GM18508 (cell line): Measurements from ENCODE around the gene KRT3.

Experiments used
- ATAC-seq: cut with Tn5 transposase; IDR thresholded peaks from one replicate; pipeline ENCODE4 v1.9.1; 2021; ENCODE audit warnings: moderate number of reproducible peaks; ENCODE audit not compliant: insufficient read depth, unreplicated experiment

Gene KRT3

GRCh38 chr12:52787324-52788191 lies 8.4 kb downstream of the KRT3 start:
- no peak for ATAC-seq

- ATAC-seq = no peak
Measured at GRCh38 chr12:52784909-52785308, 11.0 kb downstream of the KRT3 start.

GRCh38 chr12:52783563-52784316 lies 12.2 kb downstream of the KRT3 start:
- no peak for ATAC-seq

- no peak for ATAC-seq
Measured at GRCh38 chr12:52782502-52782901, 13.4 kb downstream of the KRT3 start.

- no peak for ATAC-seq
Measured at GRCh38 chr12:52781399-52782082, 14.4 kb downstream of the KRT3 start.

- ATAC-seq = no peak
Measured at GRCh38 chr12:52779914-52780313, 16.0 kb downstream of the KRT3 start.

GRCh38 chr12:52778833-52779232 lies 17.1 kb downstream of the KRT3 start:
- no peak for ATAC-seq

- no peak for ATAC-seq
Measured at GRCh38 chr12:52777566-52777965, 18.4 kb downstream of the KRT3 start.

- no peak for ATAC-seq
Measured at GRCh38 chr12:52776913-52777395, 19.0 kb downstream of the KRT3 start, which contains the start of gene KRT76. Gene KRT76, minus strand, starts transcription at chr12:52777345. Its CDS starts 54 bp downstream, at chr12:52777291.

- no peak for ATAC-seq
Measured at GRCh38 chr12:52776435-52776834, 19.5 kb downstream of the KRT3 start.

- ATAC-seq = no peak
Measured at GRCh38 chr12:52774629-52775250, 21.2 kb downstream of the KRT3 start.

- no peak for ATAC-seq
Measured at GRCh38 chr12:52772772-52773171, 23.1 kb downstream of the KRT3 start.

- no peak for ATAC-seq
Measured at GRCh38 chr12:52772188-52772587, 23.7 kb downstream of the KRT3 start.

- no peak for ATAC-seq
Measured at GRCh38 chr12:52771505-52771904, 24.4 kb downstream of the KRT3 start.

- ATAC-seq = no peak
Measured at GRCh38 chr12:52771088-52771487, 24.8 kb downstream of the KRT3 start.

GRCh38 chr12:52769946-52770345 lies 26.0 kb downstream of the KRT3 start:
- no peak for ATAC-seq

GRCh38 chr12:52769354-52769753 lies 26.6 kb downstream of the KRT3 start:
- ATAC-seq = no peak

GRCh38 chr12:52768479-52769200 lies 27.3 kb downstream of the KRT3 start:
- no peak for ATAC-seq

GRCh38 chr12:52767427-52767826 lies 28.5 kb downstream of the KRT3 start:
- no peak for ATAC-seq

- ATAC-seq = no peak
Measured at GRCh38 chr12:52767020-52767379, 28.9 kb downstream of the KRT3 start.
